GM21381 (cell line): ENCODE measurements around the gene GLT6D1.
"Not testable (repeated sequence)": the region's sequence is repeated elsewhere in the genome, so short reads cannot be mapped to it uniquely, and the experiment has no call there.

Experiments
- ATAC-seq: cut with Tn5 transposase; IDR thresholded peaks from one replicate; pipeline ENCODE4 v1.9.1; 2021; ENCODE audit warnings: mild to moderate bottlenecking, moderate library complexity; ENCODE audit not compliant: unreplicated experiment

Gene GLT6D1

GRCh38 chr9:135665795-135666189 is 26.5 kb upstream of the GLT6D1 start:
- ATAC-seq, result no peak

DNA sequence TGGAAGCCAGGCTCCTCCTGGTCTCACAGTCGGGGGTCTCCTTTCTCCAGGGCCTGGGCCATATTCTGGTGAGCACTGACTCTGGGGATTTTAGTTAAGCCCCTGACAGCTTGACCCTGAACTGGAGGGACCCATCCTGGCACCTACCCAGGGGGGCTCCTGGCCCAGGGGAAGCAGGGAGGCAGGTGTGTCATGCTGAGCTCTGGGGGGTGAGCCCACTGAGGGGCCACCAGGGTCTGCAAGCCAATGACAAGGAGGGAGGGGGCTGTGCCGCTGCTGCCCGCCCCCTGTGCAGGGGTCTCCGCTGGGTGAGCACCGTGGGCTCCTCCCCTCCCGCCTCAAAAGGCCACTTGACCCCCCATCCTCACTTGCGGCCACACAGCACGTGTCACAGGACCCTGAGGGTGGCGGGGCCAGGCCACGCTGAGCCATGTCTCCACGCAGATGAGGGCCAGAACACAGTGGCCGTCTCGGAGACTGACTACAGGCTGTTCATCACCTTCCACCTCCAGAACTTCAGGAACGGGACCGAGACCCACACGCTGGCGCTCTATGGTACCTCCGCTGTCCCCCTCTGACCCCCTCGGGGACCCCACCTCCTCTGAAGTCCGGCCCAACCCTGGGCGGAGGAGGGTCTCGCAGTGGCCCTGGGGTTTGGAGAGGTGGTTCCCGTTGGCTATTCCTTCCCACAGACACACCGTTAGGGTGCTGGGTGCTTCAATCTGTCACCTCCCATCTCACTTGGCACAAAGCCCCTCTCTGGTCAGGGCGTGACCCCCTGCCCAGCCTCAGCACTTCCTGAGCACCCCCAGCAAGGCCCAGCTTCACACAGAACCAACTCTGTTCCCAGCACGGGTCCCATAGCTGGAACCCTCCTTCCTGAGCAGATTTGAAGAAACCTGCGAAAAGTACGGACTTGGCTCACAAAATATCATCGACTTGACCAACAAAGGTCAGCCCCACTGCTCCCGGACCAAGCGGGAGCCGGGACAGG is 25.8 kb upstream of the GLT6D1 start:
- ATAC-seq, result no peak

DNA sequence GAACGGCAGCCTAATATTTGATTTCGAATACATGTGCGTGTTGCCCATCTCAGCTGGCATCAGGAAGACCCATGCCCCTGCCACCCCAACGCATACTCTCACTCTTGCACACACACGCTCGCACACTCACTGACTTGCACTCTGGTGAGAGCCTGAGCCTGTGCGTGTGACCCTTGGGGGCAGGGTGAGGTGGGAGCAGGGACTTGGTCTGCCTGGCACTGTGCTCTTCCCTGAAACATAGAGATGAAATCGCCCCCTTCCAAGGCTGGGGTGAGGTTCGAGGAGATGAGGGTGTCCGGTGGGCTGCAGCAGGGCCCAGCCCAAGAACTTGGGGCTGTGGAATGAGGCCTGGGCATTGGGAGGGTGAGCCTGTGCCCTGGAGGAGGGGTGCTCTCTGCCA is 24.9 kb upstream of the GLT6D1 start:
- no peak for ATAC-seq

GRCh38 chr9:135663857-135664256 is 24.5 kb upstream of the GLT6D1 start:
- no peak for ATAC-seq

- ATAC-seq, result no peak
These were observed 24.1 kb upstream of the GLT6D1 start for GRCh38 chr9:135663451-135663770.

- no peak for ATAC-seq
These were observed 23.6 kb upstream of the GLT6D1 start, which contains the start of gene LCN9 for GRCh38 chr9:135662758-135663450. Gene LCN9 (plus strand): TSS chr9:135663309. CDS start chr9:135663322, 13 bp downstream.

- ATAC-seq, result no peak
These were observed 22.6 kb upstream of the GLT6D1 start for GRCh38 chr9:135661816-135662560.

- ATAC-seq, result no peak
These were observed 21.1 kb upstream of the GLT6D1 start for GRCh38 chr9:135660407-135660806.

DNA sequence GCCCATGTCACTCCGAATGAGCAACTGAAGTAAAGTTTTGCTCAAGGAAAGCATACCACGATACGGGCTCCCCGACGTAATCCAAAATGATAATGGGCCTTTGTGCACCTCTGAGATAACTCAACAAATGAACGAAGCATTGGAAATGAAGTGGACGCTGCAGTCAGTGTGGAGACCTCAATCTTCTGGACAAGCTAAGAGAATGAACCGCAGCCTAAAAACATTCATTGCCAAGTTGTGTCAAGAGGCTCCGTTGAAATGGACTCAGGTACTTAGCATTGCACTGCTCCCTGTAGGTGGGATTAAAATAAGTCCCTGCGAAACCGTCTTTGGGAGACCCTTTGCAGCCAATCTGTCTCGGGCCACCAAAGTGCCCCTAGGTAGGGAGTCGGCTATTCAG is 19.9 kb upstream of the GLT6D1 start:
- no peak for ATAC-seq

DNA sequence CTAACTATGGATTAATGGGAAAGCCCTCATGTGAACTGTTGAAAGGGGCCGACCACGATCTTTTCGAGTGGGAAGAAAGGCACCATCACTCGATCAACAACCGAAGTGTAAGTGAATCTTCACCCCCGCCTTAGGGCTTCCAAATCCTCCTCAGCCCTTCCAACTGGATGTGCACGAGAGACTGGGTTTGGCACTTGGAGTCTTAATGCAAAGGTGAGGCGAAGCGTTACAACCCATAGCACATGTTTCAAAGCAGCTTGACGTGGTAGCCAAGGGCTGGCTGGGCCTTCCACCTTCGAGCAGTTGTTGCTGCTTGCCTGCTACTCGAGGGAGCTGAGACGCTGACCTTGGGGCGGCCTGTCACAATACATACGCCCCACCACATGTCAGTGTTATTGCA is 18.1 kb upstream of the GLT6D1 start:
- no peak for ATAC-seq

DNA sequence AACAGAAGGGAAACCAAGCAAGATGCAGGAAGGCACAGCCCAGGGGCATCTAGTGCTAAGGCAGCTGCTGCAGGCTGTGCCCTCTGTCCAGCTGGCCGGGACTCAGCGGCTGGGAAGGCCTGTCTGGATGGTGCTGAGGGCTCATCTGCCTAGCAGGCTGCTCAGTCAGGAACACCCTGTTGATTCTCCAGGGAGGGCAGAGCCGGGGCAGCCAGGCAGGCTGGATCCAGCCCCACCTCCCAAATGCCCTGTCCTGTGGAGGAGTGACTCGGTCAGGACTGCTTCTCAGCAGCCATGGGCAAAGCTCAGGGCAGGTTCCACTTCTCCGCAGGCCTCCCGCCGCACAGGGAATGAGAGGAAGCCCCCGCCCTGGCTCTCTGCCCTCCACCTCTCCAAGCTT is 16.0 kb upstream of the GLT6D1 start:
- ATAC-seq, result no peak

DNA sequence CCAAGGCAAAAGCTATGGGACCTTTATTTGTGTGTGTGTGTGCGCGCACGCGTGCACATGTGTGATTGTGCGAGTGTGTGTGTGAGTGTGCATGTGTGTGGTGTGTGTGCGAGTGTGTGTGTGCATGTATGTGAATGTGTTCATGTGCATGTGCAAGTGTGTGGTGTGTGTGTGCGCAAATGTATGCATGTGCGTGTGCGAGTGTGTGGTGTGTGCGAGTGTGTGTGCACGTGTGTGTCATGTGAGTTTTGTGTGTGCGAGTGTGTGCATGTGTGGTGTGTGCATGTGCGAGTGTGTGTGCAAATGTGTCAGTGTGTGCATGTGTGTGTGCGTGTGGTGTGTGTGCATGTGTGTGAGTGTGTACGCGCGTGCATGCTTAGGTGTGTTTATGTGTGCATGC is 11.1 kb upstream of the GLT6D1 start:
- no peak for ATAC-seq

DNA sequence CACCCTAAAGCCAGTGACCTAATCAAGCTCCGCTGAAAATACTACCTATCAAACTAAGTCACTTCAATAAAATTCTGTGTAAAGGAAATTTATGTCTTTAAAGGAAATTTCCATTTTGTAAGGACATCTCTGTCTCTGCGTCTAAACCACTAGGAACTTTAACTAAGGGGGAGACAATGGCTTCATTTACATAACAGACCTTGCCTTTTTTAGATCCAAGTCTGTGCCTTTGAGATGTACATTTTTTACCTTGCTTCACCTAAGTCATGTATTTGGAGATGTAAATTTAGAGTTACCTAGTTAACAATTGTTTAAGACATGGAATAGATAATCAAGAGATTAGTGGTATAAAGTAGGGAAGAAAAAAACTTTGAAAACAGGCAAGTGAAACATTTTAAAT is 10.2 kb upstream of the GLT6D1 start:
- ATAC-seq, result no peak

- ATAC-seq, result no peak
These were observed 9.4 kb upstream of the GLT6D1 start for GRCh38 chr9:135648494-135649410.

GRCh38 chr9:135647884-135648283 is 8.5 kb upstream of the GLT6D1 start:
- ATAC-seq, result no peak

DNA sequence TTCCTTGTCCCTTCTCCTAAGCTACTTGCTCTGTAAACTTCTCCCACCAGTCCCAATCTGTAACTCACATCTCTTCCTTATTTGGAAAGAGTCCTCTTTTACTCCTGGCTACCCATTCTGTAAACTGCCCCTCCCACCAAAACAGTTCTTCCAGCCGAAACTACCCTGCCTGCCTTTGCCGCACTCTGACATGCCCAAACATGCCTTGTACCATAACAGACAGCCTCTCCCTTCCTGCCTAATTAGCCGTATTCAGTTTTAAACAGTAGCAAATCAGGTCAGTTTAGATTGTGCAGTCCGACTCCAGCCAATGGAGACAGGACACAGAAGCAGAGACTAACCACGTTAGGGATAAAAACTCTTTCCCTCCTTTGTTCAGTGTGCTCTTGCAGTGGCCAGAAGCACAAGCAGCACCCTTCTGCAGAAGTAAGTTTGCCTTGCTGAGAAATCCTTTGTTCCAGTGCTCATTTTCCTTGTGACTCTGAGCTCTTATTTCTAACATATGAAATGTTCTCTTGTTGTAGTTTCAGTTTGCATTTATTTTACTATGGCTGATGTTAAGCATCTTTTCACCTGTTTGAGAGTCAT is 5.4 kb upstream of the GLT6D1 start:
- no peak for ATAC-seq

DNA sequence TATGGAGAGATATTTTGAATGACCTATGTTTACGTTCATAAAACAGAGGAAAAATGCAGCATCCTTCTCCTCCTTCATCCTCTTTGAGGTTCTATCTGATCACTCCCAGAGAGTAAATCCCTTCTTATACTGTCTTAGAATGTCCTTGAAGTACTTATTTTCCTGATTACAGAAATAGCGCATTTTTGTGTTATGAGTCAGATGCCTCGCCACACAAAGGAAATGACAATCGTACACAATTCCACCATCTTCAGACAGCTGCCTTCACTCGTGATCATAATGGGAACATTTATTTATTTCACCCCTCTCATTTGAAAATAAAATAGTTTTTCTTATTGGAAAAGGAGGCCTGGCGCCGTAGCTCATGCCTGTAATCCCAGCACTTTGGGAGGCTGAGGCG is 2.4 kb upstream of the GLT6D1 start:
- ATAC-seq, result no peak

DNA sequence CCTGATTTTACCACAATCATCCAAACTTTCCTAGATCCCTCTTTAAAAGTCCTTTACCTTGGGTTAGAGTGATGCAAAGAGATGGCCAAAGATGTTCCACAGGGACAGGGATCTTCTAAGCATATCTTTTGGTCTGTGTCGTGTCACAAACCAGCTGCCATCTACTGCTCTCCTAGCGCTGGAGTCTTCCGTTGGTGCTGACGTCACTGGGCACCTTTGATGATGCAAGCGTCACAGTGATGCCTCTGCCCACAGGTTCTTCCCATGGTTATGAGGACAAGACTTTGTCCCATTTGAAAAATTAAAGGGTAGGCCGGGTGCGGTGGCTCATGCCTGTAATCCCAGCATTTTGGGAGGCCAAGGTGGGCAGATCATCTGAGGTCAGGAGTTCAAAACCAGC is 1.7 kb upstream of the GLT6D1 start:
- ATAC-seq, result no peak

DNA sequence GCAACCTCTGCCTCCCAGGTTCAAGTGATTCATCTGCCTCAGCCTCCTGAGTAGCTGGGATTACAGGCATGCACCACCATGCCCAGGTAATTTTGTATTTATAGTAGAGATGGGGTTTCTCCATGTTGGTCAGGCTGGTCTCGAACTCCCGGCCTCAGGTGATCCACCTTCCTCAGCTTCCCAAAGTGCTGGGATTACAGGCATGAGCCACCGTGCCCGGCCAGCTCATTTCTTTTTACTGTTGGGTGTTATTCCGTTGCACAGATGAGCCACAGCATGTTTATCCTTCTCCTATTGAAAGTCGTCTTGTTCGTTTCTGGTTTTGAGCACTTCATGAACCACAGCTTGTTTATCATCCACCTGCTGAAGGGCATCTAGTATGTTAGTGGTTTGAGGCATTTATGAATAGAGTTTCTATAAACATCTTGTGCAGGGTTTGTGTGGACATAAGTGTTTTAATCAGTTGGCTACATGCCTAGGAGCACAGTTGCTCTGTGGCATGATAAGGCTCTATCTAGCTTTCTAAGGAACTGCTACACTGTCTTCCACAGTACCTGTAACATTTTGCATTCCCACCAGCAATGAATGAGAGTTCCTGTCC is 2.3 kb downstream of the GLT6D1 start:
- not testable (repeated sequence) for ATAC-seq

DNA sequence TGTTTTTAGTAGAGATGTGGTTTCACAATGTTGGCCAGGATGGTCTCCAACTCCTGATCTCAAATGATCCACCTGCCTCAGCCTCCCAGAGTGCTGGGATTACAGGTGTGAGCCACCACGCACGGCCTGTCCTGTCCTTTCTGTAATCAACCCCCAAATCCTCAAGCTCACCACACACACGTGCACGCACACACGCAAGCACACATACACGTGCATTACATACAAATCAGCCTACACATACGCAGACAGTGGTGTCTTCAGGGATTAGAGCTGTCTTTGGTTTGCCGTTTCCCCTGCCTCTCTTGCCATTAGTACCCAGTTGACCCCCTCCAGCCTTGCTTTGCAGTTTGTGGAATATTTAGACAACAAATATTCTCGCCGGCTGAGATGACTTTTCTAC is 6.5 kb downstream of the GLT6D1 start:
- ATAC-seq, result no peak
